Caco-2 (cell line): Measurements from ENCODE around the gene RPS6KA5. TPM values are rescaled to one million over a fixed set of nuclear protein-coding genes. Genes with fewer than 3 reads are reported as not detected.
"Not testable (repeated sequence)": the region's sequence is repeated elsewhere in the genome, so short reads cannot be mapped to it uniquely, and the experiment has no call there.

Source experiments
- BruUV-seq: library from RNA; stranded (reverse); fragments of 400-500 nt; replicated peaks from 2 replicates; lab custom pipeline; 2021; lab: Mats Ljungman, UMichigan
- CTCF ChIA-PET: fragments of 300-600 bp; sonication (Branson Sonifier 250); formaldehyde crosslinking; loops from one replicate; lab custom pipeline; 2022; ENCODE audit warnings: antibody characterized with exemption; lab: Charles Lee
- POLR2A ChIA-PET: fragments of 300-600 bp; sonication (Branson Sonifier 250); formaldehyde crosslinking; loops from one replicate; lab custom pipeline; 2022; ENCODE audit warnings: antibody characterized with exemption; lab: Charles Lee
- DNase-seq, 2 experiments: peaks; one replicate each; pipeline versions ENCODE4 v3.0.0 to v3.0.0-alpha.2; 2020 to 2022
- H3K27me3 ChIP-seq: replicated peaks from 2 replicates; pipeline ENCODE4 v1.6.0; 2011; ENCODE audit warnings: low read length; ENCODE audit not compliant: control insufficient read depth, insufficient read depth
- H3K36me3 ChIP-seq: 2 replicates; pipeline ENCODE4 v1.5.1; 2011; ENCODE audit warnings: low read length; ENCODE audit not compliant: control insufficient read depth, insufficient read depth
- H3K4me1 ChIP-seq: fragments of 250-450 bp; sonication (Bioruptor Pico); 2 replicates; pipeline ENCODE4 v1.5.1; 2020; ENCODE audit warnings: mild to moderate bottlenecking
- H3K4me3 ChIP-seq: 2 replicates; pipeline ENCODE4 v1.5.1; 2011; ENCODE audit warnings: low read depth, mild to moderate bottlenecking, control low read depth, low read length
- H3K9me3 ChIP-seq: fragments of 250-450 bp; sonication (Bioruptor Pico); 2 replicates; pipeline ENCODE4 v1.5.1; 2020; ENCODE audit warnings: mild to moderate bottlenecking, moderate library complexity
- H3K27ac Mint-ChIP-seq: one replicate; pipeline ENCODE4 v1.8.0; 2022; ENCODE audit warnings: mixed read lengths; ENCODE audit not compliant: unreplicated experiment
- H3K27me3 Mint-ChIP-seq: one replicate; pipeline ENCODE4 v1.8.0; 2022; ENCODE audit warnings: mixed read lengths; ENCODE audit not compliant: insufficient read depth, unreplicated experiment
- H3K36me3 Mint-ChIP-seq: one replicate; pipeline ENCODE4 v1.8.0; 2022; ENCODE audit warnings: mild to moderate bottlenecking, mixed read lengths; ENCODE audit not compliant: insufficient read depth, unreplicated experiment
- H3K4me1 Mint-ChIP-seq: one replicate; pipeline ENCODE4 v1.8.0; 2022; ENCODE audit warnings: low read depth, mixed read lengths; ENCODE audit not compliant: unreplicated experiment
- H3K4me3 Mint-ChIP-seq: one replicate; pipeline ENCODE4 v1.8.0; 2022; ENCODE audit warnings: mild to moderate bottlenecking, moderate library complexity, mixed read lengths; ENCODE audit not compliant: unreplicated experiment
- H3K9me3 Mint-ChIP-seq: one replicate; pipeline ENCODE4 v1.8.0; 2022; ENCODE audit warnings: mixed read lengths; ENCODE audit not compliant: unreplicated experiment
- intact Hi-C: fragments of 100-400 bp; cut with micrococcal nuclease; formaldehyde crosslinking; loops from one replicate; pipeline ENCODE4 v1.10.0; 2022; ENCODE audit not compliant: unreplicated experiment
- total RNA-seq: library from RNA; stranded (reverse); gene quantifications from 2 replicates; pipeline ENCODE4 v1.2.3, GENCODE V29; 2022
- TF ChIP-seq, protein P1 (sequence below), 2 experiments: fragments of 200-600 bp in 1 of 2; IDR thresholded peaks; 1 replicate in 1 of 2; 2 replicates in 1 of 2; pipeline versions ENCODE4 v1.5.1 to v1.8.0; 2011 to 2022; ENCODE audit warnings: antibody characterized with exemption in 1 of 2, control low read depth in 1 of 2, inconsistent platforms in 1 of 2, low read depth in 1 of 2, low read length in 1 of 2, mild to moderate bottlenecking in 1 of 2, moderate library complexity in 1 of 2; ENCODE audit not compliant: insufficient read depth in 1 of 2, severe bottlenecking in 1 of 2, unreplicated experiment in 1 of 2

Gene RPS6KA5
- total RNA-seq, 1 experiment from 2014 or later: 5.7 TPM

DNA sequence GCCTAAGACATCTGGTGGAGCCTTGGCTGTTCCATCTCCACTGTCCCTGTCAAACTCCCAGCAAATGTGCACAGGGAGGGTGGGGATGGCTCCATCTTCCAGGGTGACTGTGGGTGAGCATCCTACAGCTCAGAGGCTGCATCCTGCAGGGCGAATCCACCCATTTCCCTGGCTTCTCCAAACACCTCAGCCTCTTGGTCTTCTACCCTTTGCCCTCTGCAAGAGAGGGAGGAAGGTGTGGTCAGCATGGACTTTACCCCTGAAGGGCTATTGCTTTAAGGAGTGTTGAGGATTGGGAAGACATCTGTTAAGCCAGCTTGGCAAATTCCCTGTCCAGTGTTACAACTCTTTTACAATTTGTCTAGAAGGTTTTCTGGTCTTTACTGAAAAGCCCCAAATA, 30.3 kb upstream of the RPS6KA5 start:
- H3K27me3 Mint-ChIP-seq: no peaks in the 10 kb centered on the region
- Histone ChIP-seq H3K4me3 (no peak overlapping the region), H3K36me3 (no peaks in the 10 kb centered on the region), H3K27me3 (no peaks in the 10 kb centered on the region), H3K4me1 (peaks cover 16% of the 10 kb centered on the region), H3K9me3 (no peaks in the 10 kb centered on the region)
- H3K4me1 Mint-ChIP-seq: peaks cover 18% of the 10 kb centered on the region
- TF ChIP-seq, protein P1, sequence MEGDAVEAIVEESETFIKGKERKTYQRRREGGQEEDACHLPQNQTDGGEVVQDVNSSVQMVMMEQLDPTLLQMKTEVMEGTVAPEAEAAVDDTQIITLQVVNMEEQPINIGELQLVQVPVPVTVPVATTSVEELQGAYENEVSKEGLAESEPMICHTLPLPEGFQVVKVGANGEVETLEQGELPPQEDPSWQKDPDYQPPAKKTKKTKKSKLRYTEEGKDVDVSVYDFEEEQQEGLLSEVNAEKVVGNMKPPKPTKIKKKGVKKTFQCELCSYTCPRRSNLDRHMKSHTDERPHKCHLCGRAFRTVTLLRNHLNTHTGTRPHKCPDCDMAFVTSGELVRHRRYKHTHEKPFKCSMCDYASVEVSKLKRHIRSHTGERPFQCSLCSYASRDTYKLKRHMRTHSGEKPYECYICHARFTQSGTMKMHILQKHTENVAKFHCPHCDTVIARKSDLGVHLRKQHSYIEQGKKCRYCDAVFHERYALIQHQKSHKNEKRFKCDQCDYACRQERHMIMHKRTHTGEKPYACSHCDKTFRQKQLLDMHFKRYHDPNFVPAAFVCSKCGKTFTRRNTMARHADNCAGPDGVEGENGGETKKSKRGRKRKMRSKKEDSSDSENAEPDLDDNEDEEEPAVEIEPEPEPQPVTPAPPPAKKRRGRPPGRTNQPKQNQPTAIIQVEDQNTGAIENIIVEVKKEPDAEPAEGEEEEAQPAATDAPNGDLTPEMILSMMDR (IDR thresholded peaks at IDR 0.05; ENCODE audit: insufficient read depth in 1 of 2, low read depth in 1 of 2, low read length in 1 of 2, severe bottlenecking in 1 of 2, unreplicated experiment in 1 of 2): no peak
- H3K36me3 Mint-ChIP-seq: no peaks in the 10 kb centered on the region
- no peak for DNase-seq
- ChIA-PET CTCF (no interaction called here), POLR2A (interaction anchor here (1.4 kb wide), 1 partner anchor 30 kb away, joined by 4 read pairs; the partner anchor contains the start of gene RPS6KA5)
- H3K27ac Mint-ChIP-seq: peak overlapping the region; percentile 25
- intact Hi-C loops: no loop called here
- H3K9me3 Mint-ChIP-seq: no peaks in the 10 kb centered on the region
- no TSS peak for BruUV-seq
- H3K4me3 Mint-ChIP-seq: no peak overlapping the region

DNA sequence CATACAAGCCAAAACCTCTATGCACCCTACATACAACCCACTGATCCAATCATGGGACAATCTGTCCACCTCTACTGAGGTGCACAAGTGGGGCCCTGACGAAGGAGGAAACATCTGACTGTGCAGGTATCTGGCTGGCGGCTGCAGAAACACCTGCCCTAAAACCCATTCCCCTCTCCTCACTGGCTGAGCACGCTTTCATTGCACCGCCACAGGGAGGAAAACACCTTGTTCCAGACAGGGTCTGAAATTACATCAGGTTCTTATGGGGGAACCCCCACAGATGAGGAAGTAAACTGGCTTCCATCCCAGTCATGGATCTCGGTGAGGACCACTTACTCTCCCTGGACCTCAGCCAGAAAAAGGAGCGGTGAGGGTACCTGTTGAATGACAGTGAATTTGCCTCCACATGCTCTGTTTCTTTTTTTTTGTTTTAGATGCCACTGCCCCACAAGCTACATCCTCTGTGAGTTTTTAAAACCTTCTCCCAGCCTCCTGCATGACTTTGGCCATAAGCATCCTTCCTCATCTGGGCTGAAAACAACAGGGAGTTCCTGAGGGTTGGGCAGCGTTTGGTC, 29.6 kb upstream of the RPS6KA5 start:
- Mint-ChIP-seq H3K9me3 (no peaks in the 10 kb centered on the region), H3K36me3 (no peaks in the 10 kb centered on the region), H3K27ac (peak overlapping the region; percentile 25), H3K4me3 (no peak overlapping the region), H3K27me3 (no peaks in the 10 kb centered on the region), H3K4me1 (peaks cover 18% of the 10 kb centered on the region)
- Histone ChIP-seq H3K36me3 (no peaks in the 10 kb centered on the region), H3K27me3 (no peaks in the 10 kb centered on the region), H3K4me3 (no peak overlapping the region), H3K9me3 (no peaks in the 10 kb centered on the region), H3K4me1 (peaks cover 16% of the 10 kb centered on the region)
- DNase-seq: no peak
- intact Hi-C loops: no loop called here
- ChIA-PET CTCF (no interaction called here), POLR2A (interaction anchor here (1.4 kb wide), 1 partner anchor 29 kb away, joined by 4 read pairs; the partner anchor contains the start of gene RPS6KA5)
- no TSS peak for BruUV-seq
- TF ChIP-seq, protein P1 (IDR thresholded peaks at IDR 0.05; ENCODE audit: insufficient read depth in 1 of 2, low read depth in 1 of 2, low read length in 1 of 2, severe bottlenecking in 1 of 2, unreplicated experiment in 1 of 2): no peak

DNA sequence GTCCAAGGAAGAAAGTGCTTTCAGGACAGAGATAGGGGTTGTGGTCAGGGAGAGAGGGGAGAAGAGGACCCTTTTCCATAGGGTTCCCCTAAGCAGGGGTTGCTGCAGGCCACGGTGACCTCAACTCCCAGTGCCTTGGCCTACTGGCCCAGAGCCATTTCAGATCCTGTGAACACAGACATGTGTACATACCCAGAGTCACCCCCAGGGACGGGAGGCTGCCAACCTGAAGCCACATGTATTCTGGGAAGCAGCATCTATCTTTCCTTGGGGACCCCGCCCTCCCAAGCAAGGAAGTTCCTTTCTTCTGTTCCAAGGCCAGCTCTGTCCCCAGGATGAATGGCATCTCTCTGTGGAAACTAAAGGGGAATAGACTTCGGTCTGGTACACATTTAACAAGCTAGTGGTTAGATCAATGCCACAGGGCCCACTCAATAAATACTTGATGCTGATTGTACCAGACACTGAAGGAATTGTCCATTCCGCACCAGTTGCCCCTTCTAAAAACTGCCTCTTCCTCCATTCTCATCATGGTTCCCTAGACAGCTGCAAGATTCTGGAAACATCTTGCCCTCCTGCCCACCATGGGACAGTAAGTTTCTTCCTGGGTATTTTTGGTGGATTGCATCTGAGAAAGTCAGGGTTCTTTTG, 28.3 kb upstream of the RPS6KA5 start:
- H3K4me3 Mint-ChIP-seq: no peak overlapping the region
- ChIA-PET POLR2A (no interaction called here), CTCF (no interaction called here)
- H3K9me3 ChIP-seq: no peaks in the 10 kb centered on the region
- no TSS peak for BruUV-seq
- H3K27me3 Mint-ChIP-seq: no peaks in the 10 kb centered on the region
- no peaks in the 10 kb centered on the region for H3K9me3 Mint-ChIP-seq
- no peak overlapping the region for H3K27ac Mint-ChIP-seq
- peaks cover 18% of the 10 kb centered on the region for H3K4me1 Mint-ChIP-seq
- H3K36me3 ChIP-seq: no peaks in the 10 kb centered on the region
- no peak overlapping the region for H3K4me3 ChIP-seq
- peaks cover 16% of the 10 kb centered on the region for H3K4me1 ChIP-seq
- intact Hi-C loops: no loop called here
- TF ChIP-seq, protein P1 (IDR thresholded peaks at IDR 0.05; ENCODE audit: insufficient read depth in 1 of 2, low read depth in 1 of 2, low read length in 1 of 2, severe bottlenecking in 1 of 2, unreplicated experiment in 1 of 2): no peak
- DNase-seq: no peak
- no peaks in the 10 kb centered on the region for H3K36me3 Mint-ChIP-seq
- no peaks in the 10 kb centered on the region for H3K27me3 ChIP-seq

DNA sequence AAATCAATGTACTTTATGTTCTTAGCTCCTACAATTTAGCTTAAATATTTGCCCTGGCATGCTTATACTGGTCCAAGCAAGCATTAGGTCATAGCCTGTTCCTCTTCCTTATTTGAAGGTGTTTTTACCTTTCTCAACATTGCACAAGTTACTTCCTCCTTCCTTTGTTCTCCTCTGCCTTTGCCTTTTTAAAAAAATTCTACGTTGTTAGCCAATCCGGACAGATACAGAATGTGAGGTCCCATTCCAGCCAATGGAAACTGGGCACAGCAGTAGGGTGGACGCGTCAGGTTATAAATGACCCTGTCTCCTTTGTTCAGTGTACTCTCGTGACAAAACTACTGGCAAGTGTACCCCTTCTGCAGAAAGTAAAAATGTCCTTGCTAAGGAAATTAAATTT, 27.0 kb upstream of the RPS6KA5 start:
- H3K4me3 Mint-ChIP-seq, H3K9me3 ChIP-seq, H3K27me3 Mint-ChIP-seq, CTCF ChIA-PET, H3K4me3 ChIP-seq, POLR2A ChIA-PET, DNase-seq, H3K36me3 Mint-ChIP-seq, H3K27me3 ChIP-seq, intact Hi-C loops, H3K9me3 Mint-ChIP-seq, H3K27ac Mint-ChIP-seq, H3K36me3 ChIP-seq, BruUV-seq: not testable (repeated sequence)
- H3K4me1 Mint-ChIP-seq: peaks cover 18% of the 10 kb centered on the region
- H3K4me1 ChIP-seq: peaks cover 23% of the 10 kb centered on the region
